Gastrocnemius medialis (tissue), 4 donors: ENCODE measurements around the gene ENHO. TPM values are rescaled to one million over a fixed set of nuclear protein-coding genes. Genes with fewer than 3 reads are reported as not detected.

Experiments used
- ATAC-seq, 2 donors: fragments of 150-250 bp; one replicate each; pipeline ENCODE4 v1.9.1; 2016
- DNase-seq, 2 donors: peaks; one replicate each; pipeline ENCODE4 v3.0.0-alpha.2; 2019
- H3K27ac ChIP-seq, 4 donors: fragments of 200-600 bp; sonication (generic); 1 replicate in 1 of 4; 2 replicates in 3 of 4; pipeline ENCODE4 v1.5.1; 2016 to 2018; ENCODE audit warnings: mild to moderate bottlenecking in 2 of 4, moderate library complexity in 1 of 4
- H3K27me3 ChIP-seq, 3 donors: fragments of 200-600 bp; sonication (generic) in 2 of 3; 1 replicate in 1 of 3; 2 replicates in 2 of 3; pipeline versions ENCODE4 v1.5.1 to v1.6.0; 2016 to 2019; ENCODE audit warnings: mild to moderate bottlenecking in 1 of 3, moderate library complexity in 1 of 3
- H3K36me3 ChIP-seq, 2 donors: fragments of 200-600 bp; sonication (generic) in 1 of 2; one replicate each; pipeline ENCODE4 v1.5.1; 2017 to 2018
- H3K4me1 ChIP-seq, 2 donors: fragments of 200-600 bp; sonication (generic) in 1 of 2; one replicate each; pipeline ENCODE4 v1.5.1; 2016 to 2017; ENCODE audit warnings: mild to moderate bottlenecking in 2 of 2
- H3K4me3 ChIP-seq, 4 donors: fragments of 200-600 bp; sonication (generic) in 3 of 4; 1 replicate in 1 of 4; 2 replicates in 3 of 4; pipeline ENCODE4 v1.5.1; 2016 to 2019; ENCODE audit warnings: mild to moderate bottlenecking in 2 of 4
- H3K9me3 ChIP-seq, 3 donors: fragments of 200-600 bp; sonication (generic) in 2 of 3; 1 replicate in 1 of 3; 2 replicates in 2 of 3; pipeline ENCODE4 v1.5.1; 2016 to 2019
- CTCF ChIP-seq, 5 experiments: fragments of 450-650 bp in 3 of 5; fragments of 200-600 bp in 2 of 5; sonication (generic) in 2 of 5; IDR thresholded peaks in 4 of 5; conservative IDR thresholded peaks in 1 of 5; 1 replicate in 4 of 5; 2 replicates in 1 of 5; pipeline ENCODE4 v1.5.1; 2016 to 2019; ENCODE audit warnings: antibody characterized with exemption in 5 of 5, mild to moderate bottlenecking in 3 of 5, moderate library complexity in 3 of 5
- POLR2A ChIP-seq, 2 donors: fragments of 450-650 bp; IDR thresholded peaks; one replicate each; pipeline ENCODE4 v1.6.1; 2017; ENCODE audit warnings: antibody characterized with exemption in 2 of 2, mild to moderate bottlenecking in 2 of 2, moderate library complexity in 2 of 2
- in situ Hi-C, 4 donors: fragments of 200-750 bp; cut with MboI; loops; one replicate each; pipeline versions ENCODE4 v1.15.0 to v1.8.0; 2017; ENCODE audit warnings: low sequenced_read_pairs in 4 of 4
- intact Hi-C: fragments of 100-400 bp; cut with DNase I; formaldehyde crosslinking; loops from one replicate; pipeline ENCODE4 v1.15.1; 2023; ENCODE audit warnings: low total_unique reads
- total RNA-seq, 4 donors: library from RNA; depleted of rRNA; stranded (reverse); fragments of >200 nt; gene quantifications; one replicate each; pipeline versions ENCODE4 v1.1.0 to v1.2.3, GENCODE V29; 2016

Gene ENHO
- total RNA-seq, 4 donors from 2014 or later: 0.65 TPM; not detected in 3

- Histone ChIP-seq H3K27ac (no peak overlapping the region), H3K36me3 (peaks cover 0 to 6% of the 10 kb centered on the region in 2 donors), H3K4me1 (peaks cover 13 to 16% of the 10 kb centered on the region in 2 donors), H3K9me3 (no peaks in the 10 kb centered on the region), H3K4me3 (no peak overlapping the region), H3K27me3 (no peaks in the 10 kb centered on the region)
- intact Hi-C loops (no loop called here), in situ Hi-C loops (loop anchor here in 2 of 4 donors (5.0 kb wide), 2 partner anchors 45 to 50 kb away; no protein-coding TSS in a partner anchor)
- no peak for ATAC-seq
- no peak for TF ChIP-seq CTCF (IDR thresholded peaks at IDR 0.05 in 4 of 5, conservative IDR thresholded peaks at IDR 0.05 in 1 of 5)
- no peak for TF ChIP-seq POLR2A (IDR thresholded peaks at IDR 0.05)
- peak in 1 of 2 donors; percentile 11 for DNase-seq
Measured at GRCh38 chr9:34552606-34552981, 29.8 kb upstream of the ENHO start.

GRCh38 chr9:34551751-34552605, 29.2 kb upstream of the ENHO start:
- Histone ChIP-seq H3K36me3 (peaks cover 0 to 6% of the 10 kb centered on the region in 2 donors), H3K4me3 (no peak overlapping the region), H3K27ac (peak overlapping the region in 1 of 4 donors; percentile 41), H3K27me3 (no peaks in the 10 kb centered on the region), H3K4me1 (peaks cover 8 to 14% of the 10 kb centered on the region in 2 donors), H3K9me3 (no peaks in the 10 kb centered on the region)
- intact Hi-C loops: no loop called here
- TF ChIP-seq CTCF (IDR thresholded peaks at IDR 0.05 in 4 of 5, conservative IDR thresholded peaks at IDR 0.05 in 1 of 5) (no peak), POLR2A (IDR thresholded peaks at IDR 0.05) (no peak)
- DNase-seq: peak in 1 of 2 donors; percentile 9
- no peak for ATAC-seq
- in situ Hi-C loops: loop anchor here in 2 of 4 donors (5.0 kb wide), 2 partner anchors 45 to 50 kb away; no protein-coding TSS in a partner anchor

- in situ Hi-C loops (loop anchor here in 2 of 4 donors (5.0 kb wide), 2 partner anchors 47 to 52 kb away; no protein-coding TSS in a partner anchor), intact Hi-C loops (no loop called here)
- DNase-seq (no peak), ATAC-seq (no peak)
- peaks cover 0 to 6% of the 10 kb centered on the region in 2 donors for H3K36me3 ChIP-seq
- peak overlapping the region in 1 of 4 donors; percentile 41 for H3K27ac ChIP-seq
- H3K27me3 ChIP-seq: no peaks in the 10 kb centered on the region
- TF ChIP-seq CTCF (IDR thresholded peaks at IDR 0.05 in 4 of 5, conservative IDR thresholded peaks at IDR 0.05 in 1 of 5) (no peak), POLR2A (IDR thresholded peaks at IDR 0.05) (no peak)
- peaks cover 0 to 14% of the 10 kb centered on the region in 2 donors for H3K4me1 ChIP-seq
- H3K9me3 ChIP-seq: no peaks in the 10 kb centered on the region
- no peak overlapping the region for H3K4me3 ChIP-seq
Measured at GRCh38 chr9:34550681-34551270, 28.0 kb upstream of the ENHO start.

GRCh38 chr9:34550016-34550680, 27.4 kb upstream of the ENHO start:
- H3K27ac ChIP-seq: peak overlapping the region in 1 of 4 donors; percentile 41
- H3K4me1 ChIP-seq: peaks cover 0 to 9% of the 10 kb centered on the region in 2 donors
- no peaks in the 10 kb centered on the region for H3K9me3 ChIP-seq
- DNase-seq (no peak), ATAC-seq (no peak)
- intact Hi-C loops (no loop called here), in situ Hi-C loops (loop anchor here in 2 of 4 donors (5.0 kb wide), 2 partner anchors 47 to 52 kb away; no protein-coding TSS in a partner anchor)
- TF ChIP-seq POLR2A (IDR thresholded peaks at IDR 0.05): no peak
- no peak for TF ChIP-seq CTCF (IDR thresholded peaks at IDR 0.05 in 4 of 5, conservative IDR thresholded peaks at IDR 0.05 in 1 of 5)
- peaks cover 0 to 6% of the 10 kb centered on the region in 2 donors for H3K36me3 ChIP-seq
- no peaks in the 10 kb centered on the region for H3K27me3 ChIP-seq
- no peak overlapping the region for H3K4me3 ChIP-seq
